Spleen (tissue), 11 donors: ENCODE measurements around the gene KIFAP3. TPM values are rescaled to one million over a fixed set of nuclear protein-coding genes. Genes with fewer than 3 reads are reported as not detected.

Source experiments
- DNase-seq: peaks from one replicate; pipeline ENCODE4 v3.0.0-alpha.2; 2020
- H3K27ac ChIP-seq, 8 donors: fragments of 200-600 bp; sonication (generic) in 7 of 8; 1 replicate in 4 of 8; 2 replicates in 4 of 8; pipeline versions ENCODE4 v1.5.0 to v1.8.0; 2016 to 2021; ENCODE audit warnings: inconsistent platforms in 4 of 8, mild to moderate bottlenecking in 4 of 8, moderate library complexity in 1 of 8
- H3K27me3 ChIP-seq, 7 donors: fragments of 200-600 bp; sonication (generic) in 6 of 7; replicated peaks in 1 of 7; 1 replicate in 4 of 7; 2 replicates in 3 of 7; pipeline versions ENCODE4 v1.5.0 to v1.8.0; 2016 to 2021; ENCODE audit warnings: inconsistent platforms in 3 of 7, mild to moderate bottlenecking in 1 of 7
- H3K36me3 ChIP-seq, 6 donors: fragments of 200-600 bp; sonication (generic) in 5 of 6; 1 replicate in 4 of 6; 2 replicates in 2 of 6; pipeline versions ENCODE4 v1.5.0 to v1.8.0; 2016 to 2021; ENCODE audit warnings: inconsistent platforms in 2 of 6
- H3K4me1 ChIP-seq, 6 donors: fragments of 200-600 bp; sonication (generic) in 5 of 6; 1 replicate in 3 of 6; 2 replicates in 3 of 6; pipeline versions ENCODE4 v1.5.0 to v1.8.0; 2016 to 2021; ENCODE audit warnings: inconsistent platforms in 3 of 6
- H3K4me3 ChIP-seq, 8 donors: fragments of 200-600 bp; sonication (generic) in 7 of 8; 1 replicate in 4 of 8; 2 replicates in 4 of 8; pipeline versions ENCODE4 v1.5.0 to v1.8.0; 2016 to 2021; ENCODE audit warnings: inconsistent platforms in 4 of 8, mild to moderate bottlenecking in 4 of 8, moderate library complexity in 2 of 8
- H3K9me3 ChIP-seq, 8 donors: fragments of 200-600 bp; sonication (generic) in 7 of 8; 1 replicate in 4 of 8; 2 replicates in 4 of 8; pipeline versions ENCODE4 v1.5.0 to v1.8.0; 2016 to 2021; ENCODE audit warnings: inconsistent platforms in 4 of 8
- POLR2A ChIP-seq, 3 donors: fragments of 450-650 bp; IDR thresholded peaks; one replicate each; pipeline ENCODE4 v1.5.1; 2017; ENCODE audit warnings: antibody characterized with exemption in 3 of 3, mild to moderate bottlenecking in 1 of 3
- POLR2AphosphoS5 ChIP-seq, 3 donors: sonication (generic); formaldehyde crosslinking; IDR thresholded peaks; one replicate each; pipeline ENCODE4 v1.5.1; 2017; ENCODE audit warnings: antibody characterized with exemption in 3 of 3
- WGBS, 5 donors: extraction: QIAGEN DNeasy Blood & Tissue Kit in 3 of 5; methylation state at CpG; one replicate each; pipeline versions ENCODE4 v1.1.5 to v1.1.7; 2013 to 2018; 5-methylcytosine and 5-hydroxymethylcytosine counted together
- intact Hi-C: fragments of 100-400 bp; cut with DNase I; formaldehyde crosslinking; loops from one replicate; pipeline ENCODE4 v1.15.0; 2023; ENCODE audit warnings: low total_unique reads
- polyA plus RNA-seq, 3 donors: library from polyadenylated mRNA; stranded (reverse); fragments of 200-250 nt; gene quantifications; one replicate each; pipeline ENCODE4 v1.2.1, GENCODE V29; 2013
- total RNA-seq, 7 donors: library from RNA; depleted of rRNA in 3 of 7; stranded (reverse); fragments of >200 nt in 3 of 7; fragmentation: NEBNext Ultra II Directional in 4 of 7; extraction: Animal tissue kit (Norgen Biotek cat#: 25700) in 4 of 7; gene quantifications; one replicate each; pipeline versions ENCODE4 v1.1.0 to v1.2.1, GENCODE V29; 2016 to 2021
- TF ChIP-seq, protein P1 (sequence below), 11 experiments: fragments of 200-600 bp in 7 of 11; fragments of 450-650 bp in 4 of 11; sonication (generic) in 4 of 11; IDR thresholded peaks in 8 of 11; conservative IDR thresholded peaks in 3 of 11; 1 replicate in 7 of 11; 2 replicates in 4 of 11; pipeline versions ENCODE4 v1.4.0 to v1.8.0; 2016 to 2021; ENCODE audit warnings: antibody characterized with exemption in 11 of 11, inconsistent platforms in 4 of 11, mild to moderate bottlenecking in 1 of 11
- donor health status: healthy with polysubstance abuse.
- donor health status: DM: no; HTN: no; CAD: no; lungs with moderate emphysema.
- donor health status: DM: no; HTN: no; CAD: no.
- donor health status: Bipolar disorder and iron deficiency.
- donor health status: healthy.
- donor health status: DM: no; HTN: no; CAD: no.
- donor health status: DM: yes; HTN: yes; CAD: no.

KIFAP3 gene
- total and polyA plus RNA-seq, 10 donors, result 5.1 to 36.7 (median 20.6) TPM

DNA sequence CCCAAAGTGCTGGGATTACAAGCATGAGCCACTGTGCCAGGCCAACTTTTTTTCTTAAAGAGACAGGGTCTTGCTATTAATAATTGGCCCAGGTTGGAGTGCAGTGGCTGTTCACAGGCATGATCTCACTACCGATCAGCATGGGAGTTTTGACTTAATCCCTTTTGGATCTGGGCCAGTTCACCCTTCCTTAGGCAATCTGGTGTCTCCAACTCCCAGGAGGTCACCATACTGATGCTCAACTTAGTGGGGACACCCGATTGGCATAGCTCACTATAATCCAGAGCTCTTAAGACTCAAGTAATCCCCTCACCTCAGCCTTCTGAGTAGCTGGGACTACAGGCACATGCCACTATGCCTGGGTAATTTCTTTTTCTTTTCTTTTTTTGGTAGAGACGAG is 116.6 kb downstream of the KIFAP3 start:
- Histone ChIP-seq H3K27me3 (no peaks in the 10 kb centered on the region), H3K27ac (no peak overlapping the region), H3K4me1 (no peaks in the 10 kb centered on the region), H3K36me3 (peaks cover 0 to 33% (median 2%) of the 10 kb centered on the region in 6 donors), H3K4me3 (no peak overlapping the region), H3K9me3 (no peaks in the 10 kb centered on the region)
- 89 to 95% (median 93%) methylated on average over 3 of the region's 3 CpGs for WGBS, 5 donors
- DNase-seq, result no peak
- TF ChIP-seq POLR2AphosphoS5 (IDR thresholded peaks at IDR 0.05), result no peak
- no peak for TF ChIP-seq POLR2A (IDR thresholded peaks at IDR 0.05)
- TF ChIP-seq, protein P1, sequence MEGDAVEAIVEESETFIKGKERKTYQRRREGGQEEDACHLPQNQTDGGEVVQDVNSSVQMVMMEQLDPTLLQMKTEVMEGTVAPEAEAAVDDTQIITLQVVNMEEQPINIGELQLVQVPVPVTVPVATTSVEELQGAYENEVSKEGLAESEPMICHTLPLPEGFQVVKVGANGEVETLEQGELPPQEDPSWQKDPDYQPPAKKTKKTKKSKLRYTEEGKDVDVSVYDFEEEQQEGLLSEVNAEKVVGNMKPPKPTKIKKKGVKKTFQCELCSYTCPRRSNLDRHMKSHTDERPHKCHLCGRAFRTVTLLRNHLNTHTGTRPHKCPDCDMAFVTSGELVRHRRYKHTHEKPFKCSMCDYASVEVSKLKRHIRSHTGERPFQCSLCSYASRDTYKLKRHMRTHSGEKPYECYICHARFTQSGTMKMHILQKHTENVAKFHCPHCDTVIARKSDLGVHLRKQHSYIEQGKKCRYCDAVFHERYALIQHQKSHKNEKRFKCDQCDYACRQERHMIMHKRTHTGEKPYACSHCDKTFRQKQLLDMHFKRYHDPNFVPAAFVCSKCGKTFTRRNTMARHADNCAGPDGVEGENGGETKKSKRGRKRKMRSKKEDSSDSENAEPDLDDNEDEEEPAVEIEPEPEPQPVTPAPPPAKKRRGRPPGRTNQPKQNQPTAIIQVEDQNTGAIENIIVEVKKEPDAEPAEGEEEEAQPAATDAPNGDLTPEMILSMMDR (IDR thresholded peaks at IDR 0.05 in 8 of 11, conservative IDR thresholded peaks at IDR 0.05 in 3 of 11), result no peak
- intact Hi-C loops, result no loop called here

DNA sequence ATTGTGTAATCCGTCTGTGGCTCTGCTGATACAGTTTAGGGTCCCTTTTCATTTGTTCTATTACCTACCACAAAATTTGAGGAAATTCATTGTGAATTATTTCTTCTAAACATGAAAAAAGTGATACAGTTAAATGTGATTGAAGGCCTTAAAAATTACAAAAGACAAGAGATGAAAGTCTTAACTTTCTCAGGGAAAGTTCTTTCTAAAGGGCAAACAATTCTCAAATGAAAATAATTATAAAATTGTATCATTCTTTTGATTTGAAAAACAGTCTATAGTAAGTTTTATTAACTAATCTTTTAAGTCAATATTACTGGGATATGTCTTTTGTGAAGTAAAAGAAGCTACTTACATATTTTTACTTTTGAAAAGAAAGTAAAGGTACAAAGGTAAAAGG is 123.4 kb downstream of the KIFAP3 start:
- DNase-seq, result no peak
- peaks cover 0 to 23% (median 0%) of the 10 kb centered on the region in 6 donors for H3K36me3 ChIP-seq
- no peaks in the 10 kb centered on the region for H3K27me3 ChIP-seq
- 83 to 100% (median 90%) methylated on average over 1 of the region's 1 CpG for WGBS, 5 donors
- H3K4me3 ChIP-seq, result no peak overlapping the region
- intact Hi-C loops, result no loop called here
- TF ChIP-seq POLR2AphosphoS5 (IDR thresholded peaks at IDR 0.05), result no peak
- TF ChIP-seq, protein P1 (IDR thresholded peaks at IDR 0.05 in 8 of 11, conservative IDR thresholded peaks at IDR 0.05 in 3 of 11), result no peak
- H3K4me1 ChIP-seq, result no peaks in the 10 kb centered on the region
- H3K27ac ChIP-seq, result no peak overlapping the region
- no peaks in the 10 kb centered on the region for H3K9me3 ChIP-seq

DNA sequence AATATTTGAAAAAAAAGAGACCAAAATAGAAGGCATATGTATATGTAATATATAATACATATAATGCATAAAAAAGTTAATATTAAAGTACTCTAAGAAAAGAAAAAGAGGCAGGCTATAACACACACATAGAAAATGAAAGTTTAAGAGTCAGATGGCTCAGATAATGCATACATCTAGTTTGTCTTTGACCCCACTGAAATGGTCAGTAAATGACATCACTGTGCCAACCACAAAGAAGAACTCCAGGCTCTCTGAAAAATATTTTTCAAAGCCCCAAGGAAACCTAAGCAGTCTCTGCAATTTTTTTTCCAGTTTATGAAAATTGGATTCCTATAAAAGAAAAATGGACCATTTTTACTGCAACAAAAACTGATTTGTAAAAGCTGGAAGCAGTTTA is 125.4 kb downstream of the KIFAP3 start:
- H3K27me3 ChIP-seq, result no peaks in the 10 kb centered on the region
- H3K4me1 ChIP-seq, result no peaks in the 10 kb centered on the region
- no peaks in the 10 kb centered on the region for H3K9me3 ChIP-seq

DNA sequence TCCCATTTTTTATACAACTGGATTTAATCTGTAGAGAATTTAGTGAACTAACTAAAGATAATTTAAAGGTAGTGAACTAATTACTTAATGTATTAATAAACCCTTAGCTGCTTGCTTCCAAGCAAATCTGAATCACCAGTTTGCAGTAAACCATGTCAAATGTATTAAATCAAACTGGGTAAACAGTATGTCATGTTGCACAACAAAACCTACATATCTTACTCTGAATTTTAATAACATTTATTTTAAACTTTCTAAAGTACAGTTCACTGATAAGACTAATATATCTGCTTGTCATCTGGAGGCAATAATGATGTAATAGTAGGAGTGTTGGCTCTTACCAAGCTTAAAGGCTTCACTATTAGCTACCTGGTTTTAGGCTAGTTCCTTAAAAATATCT is 128.3 kb downstream of the KIFAP3 start:
- intact Hi-C loops, result no loop called here
- no peaks in the 10 kb centered on the region for H3K4me1 ChIP-seq
- H3K4me3 ChIP-seq, result no peak overlapping the region
- no peaks in the 10 kb centered on the region for H3K27me3 ChIP-seq
- peaks cover 0 to 15% (median 3%) of the 10 kb centered on the region in 6 donors for H3K36me3 ChIP-seq
- TF ChIP-seq, protein P1 (IDR thresholded peaks at IDR 0.05 in 8 of 11, conservative IDR thresholded peaks at IDR 0.05 in 3 of 11), result no peak
- TF ChIP-seq POLR2A (IDR thresholded peaks at IDR 0.05) (no peak), POLR2AphosphoS5 (IDR thresholded peaks at IDR 0.05) (no peak)
- no peak for DNase-seq
- no peaks in the 10 kb centered on the region for H3K9me3 ChIP-seq
- H3K27ac ChIP-seq, result no peak overlapping the region

More for the DNA sequence above, 125.4 kb downstream of the KIFAP3 start:
- H3K36me3 ChIP-seq, result peaks cover 0 to 30% (median 1%) of the 10 kb centered on the region in 6 donors
- no peak overlapping the region for H3K27ac ChIP-seq
- no peak for DNase-seq
- intact Hi-C loops, result no loop called here
- TF ChIP-seq, protein P1 (IDR thresholded peaks at IDR 0.05 in 8 of 11, conservative IDR thresholded peaks at IDR 0.05 in 3 of 11), result no peak
- TF ChIP-seq POLR2A (IDR thresholded peaks at IDR 0.05), result no peak
- TF ChIP-seq POLR2AphosphoS5 (IDR thresholded peaks at IDR 0.05), result no peak
- H3K4me3 ChIP-seq, result no peak overlapping the region
